ENCODE results near the gene DOCK8. TPM values are rescaled to one million over a fixed set of nuclear protein-coding genes. Genes with fewer than 3 reads are reported as not detected.

The DOCK8 gene
- polyA plus RNA-seq, 1 donor (not counting 4 experiments of a cell fraction or from before 2014, with no cell fraction given): 1.5 TPM

DNA sequence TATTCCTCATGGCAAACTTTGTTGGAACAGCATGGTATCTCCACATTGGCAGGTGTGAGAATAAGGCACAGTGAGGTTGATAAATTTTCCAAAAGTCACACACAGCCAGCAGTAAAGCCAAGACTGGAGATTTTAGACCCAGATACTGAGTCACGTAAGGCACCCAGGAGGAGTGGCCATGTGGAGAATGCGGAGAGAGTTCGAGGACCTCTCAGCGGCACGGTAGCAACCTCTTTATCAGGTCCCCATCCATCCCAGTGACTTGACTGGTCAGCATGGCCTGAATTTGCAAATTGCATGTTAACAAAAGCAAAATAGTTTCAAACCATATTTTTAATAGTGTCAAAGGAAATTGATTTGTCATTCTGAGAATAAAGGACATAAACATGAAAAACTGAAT lies 183.4 kb downstream of the DOCK8 start:
- Histone ChIP-seq H4K20me1 (ENCODE audit: control insufficient read depth, extremely low read depth, insufficient read depth, low read length) (no peaks in the 10 kb centered on the region), H3K36me3 (ENCODE audit: control insufficient read depth in 2 of 2, extremely low read depth in 1 of 2, insufficient read depth in 2 of 2, low read length in 2 of 2) (no peaks in the 10 kb centered on the region), H3K4me3 (ENCODE audit: control insufficient read depth in 2 of 3, extremely low read depth in 1 of 3, insufficient read depth in 2 of 3, low read depth in 1 of 3, low read length in 3 of 3) (no peak overlapping the region), H3K27ac (ENCODE audit: control insufficient read depth, insufficient read depth, low read length) (no peak overlapping the region), H3K79me2 (ENCODE audit: control insufficient read depth, insufficient read depth, low read length) (no peaks in the 10 kb centered on the region), H3K9me3 (ENCODE audit: control insufficient read depth, low read depth, low read length) (no peaks in the 10 kb centered on the region), H3K9me1 (ENCODE audit: control insufficient read depth, extremely low read depth, insufficient read depth, low read length) (no peaks in the 10 kb centered on the region), H3K4me2 (ENCODE audit: control insufficient read depth, extremely low read depth, insufficient read depth, low read depth, low read length) (no peak overlapping the region), H3K9ac (ENCODE audit: control insufficient read depth, extremely low read depth, insufficient read depth, low read length) (no peak overlapping the region), H3K4me1 (ENCODE audit: control insufficient read depth, extremely low read depth, insufficient read depth, low read length) (no peaks in the 10 kb centered on the region), H3K27me3 (ENCODE audit: control insufficient read depth, extremely low read depth, insufficient read depth, low read length) (no peaks in the 10 kb centered on the region), H2AFZ (ENCODE audit: control insufficient read depth, low read length) (no peak overlapping the region)
- TF ChIP-seq, protein P1, sequence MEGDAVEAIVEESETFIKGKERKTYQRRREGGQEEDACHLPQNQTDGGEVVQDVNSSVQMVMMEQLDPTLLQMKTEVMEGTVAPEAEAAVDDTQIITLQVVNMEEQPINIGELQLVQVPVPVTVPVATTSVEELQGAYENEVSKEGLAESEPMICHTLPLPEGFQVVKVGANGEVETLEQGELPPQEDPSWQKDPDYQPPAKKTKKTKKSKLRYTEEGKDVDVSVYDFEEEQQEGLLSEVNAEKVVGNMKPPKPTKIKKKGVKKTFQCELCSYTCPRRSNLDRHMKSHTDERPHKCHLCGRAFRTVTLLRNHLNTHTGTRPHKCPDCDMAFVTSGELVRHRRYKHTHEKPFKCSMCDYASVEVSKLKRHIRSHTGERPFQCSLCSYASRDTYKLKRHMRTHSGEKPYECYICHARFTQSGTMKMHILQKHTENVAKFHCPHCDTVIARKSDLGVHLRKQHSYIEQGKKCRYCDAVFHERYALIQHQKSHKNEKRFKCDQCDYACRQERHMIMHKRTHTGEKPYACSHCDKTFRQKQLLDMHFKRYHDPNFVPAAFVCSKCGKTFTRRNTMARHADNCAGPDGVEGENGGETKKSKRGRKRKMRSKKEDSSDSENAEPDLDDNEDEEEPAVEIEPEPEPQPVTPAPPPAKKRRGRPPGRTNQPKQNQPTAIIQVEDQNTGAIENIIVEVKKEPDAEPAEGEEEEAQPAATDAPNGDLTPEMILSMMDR (optimal IDR thresholded peaks at IDR 0.05 in 1 of 3, IDR thresholded peaks at IDR 0.05 in 1 of 3, conservative IDR thresholded peaks at IDR 0.05 in 1 of 3; ENCODE audit: extremely low read depth in 1 of 3, insufficient read depth in 2 of 3, low read length in 3 of 3): no peak
- no peak for TF ChIP-seq EZH2 (IDR thresholded peaks at IDR 0.05; ENCODE audit: low read length)
- dilution Hi-C loops (cut with MboI; ENCODE audit: extremely low pct_ligation_motif_present, low sequenced_read_pairs): no loop called here
- no peak for FAIRE-seq
- no peak for DNase-seq (ENCODE audit: low read depth, low spot score)

GRCh38 chr9:401223-401622 lies 186.6 kb downstream of the DOCK8 start:
- H3K27me3 ChIP-seq (ENCODE audit: control insufficient read depth, extremely low read depth, insufficient read depth, low read length): no peaks in the 10 kb centered on the region
- H3K9me3 ChIP-seq (ENCODE audit: control insufficient read depth, low read depth, low read length): no peaks in the 10 kb centered on the region
- H3K4me1 ChIP-seq (ENCODE audit: control insufficient read depth, extremely low read depth, insufficient read depth, low read length): no peaks in the 10 kb centered on the region
- H3K79me2 ChIP-seq (ENCODE audit: control insufficient read depth, insufficient read depth, low read length): no peaks in the 10 kb centered on the region
- DNase-seq (ENCODE audit: low read depth, low spot score): no peak
- no peak overlapping the region for H3K4me3 ChIP-seq (ENCODE audit: control insufficient read depth in 2 of 3, extremely low read depth in 1 of 3, insufficient read depth in 2 of 3, low read depth in 1 of 3, low read length in 3 of 3)
- no peaks in the 10 kb centered on the region for H4K20me1 ChIP-seq (ENCODE audit: control insufficient read depth, extremely low read depth, insufficient read depth, low read length)
- TF ChIP-seq, protein P1 (optimal IDR thresholded peaks at IDR 0.05 in 1 of 3, IDR thresholded peaks at IDR 0.05 in 1 of 3, conservative IDR thresholded peaks at IDR 0.05 in 1 of 3; ENCODE audit: extremely low read depth in 1 of 3, insufficient read depth in 2 of 3, low read length in 3 of 3): no peak
- no peak for TF ChIP-seq EZH2 (IDR thresholded peaks at IDR 0.05; ENCODE audit: low read length)
- no peak overlapping the region for H3K9ac ChIP-seq (ENCODE audit: control insufficient read depth, extremely low read depth, insufficient read depth, low read length)
- no peak overlapping the region for H3K27ac ChIP-seq (ENCODE audit: control insufficient read depth, insufficient read depth, low read length)
- no peaks in the 10 kb centered on the region for H3K9me1 ChIP-seq (ENCODE audit: control insufficient read depth, extremely low read depth, insufficient read depth, low read length)
- dilution Hi-C loops (cut with MboI; ENCODE audit: extremely low pct_ligation_motif_present, low sequenced_read_pairs): no loop called here
- H3K36me3 ChIP-seq (ENCODE audit: control insufficient read depth in 2 of 2, extremely low read depth in 1 of 2, insufficient read depth in 2 of 2, low read length in 2 of 2): no peaks in the 10 kb centered on the region
- H3K4me2 ChIP-seq (ENCODE audit: control insufficient read depth, extremely low read depth, insufficient read depth, low read depth, low read length): no peak overlapping the region
- no peak for FAIRE-seq
- no peak overlapping the region for H2AFZ ChIP-seq (ENCODE audit: control insufficient read depth, low read length)
